ENCODE results near the gene ARHGEF6.

- TF ChIP-seq CTCF (conservative IDR thresholded peaks at IDR 0.05): no peak
- no peak for TF ChIP-seq ZFX (IDR thresholded peaks at IDR 0.05)
Observed at GRCh38 chrX:136761421-136761820, 19.3 kb downstream of the ARHGEF6 start.

Measured in C4-2B (cell line).